OCI-LY1 (cell line): ENCODE results near the gene CCDC192.
A peak's percentile ranks its signal among the peaks of the same experiment; 100 is the strongest.

Experiments used
- H2AFZ ChIP-seq: fragments of 200-600 bp; sonication (generic), shearing (Covaris generic); 2 replicates; pipeline ENCODE4 v1.6.0; 2014; ENCODE audit warnings: antibody characterized with exemption, mild to moderate bottlenecking, low read length
- H3F3A ChIP-seq: fragments of 200-600 bp; sonication (generic), shearing (Covaris generic); 2 replicates; pipeline ENCODE4 v1.6.0; 2014; ENCODE audit warnings: mild to moderate bottlenecking, antibody characterized with exemption, low read length, moderate library complexity; ENCODE audit not compliant: insufficient read depth
- H3K27ac ChIP-seq: fragments of 200-600 bp; sonication (generic); 2 replicates; pipeline ENCODE4 v1.5.1; 2014; ENCODE audit warnings: low read length, mixed run types, mild to moderate bottlenecking, low read depth; ENCODE audit not compliant: poor library complexity, severe bottlenecking
- H3K27me3 ChIP-seq: fragments of 200-600 bp; sonication (generic); 2 replicates; pipeline ENCODE4 v1.6.0; 2014; ENCODE audit warnings: antibody characterized with exemption, mild to moderate bottlenecking, low read length, moderate library complexity; ENCODE audit not compliant: insufficient read depth
- H3K36me3 ChIP-seq: fragments of 200-600 bp; sonication (generic); 2 replicates; pipeline ENCODE4 v1.6.1; 2014; ENCODE audit warnings: mild to moderate bottlenecking, antibody characterized with exemption, low read length, moderate library complexity, mixed read lengths; ENCODE audit not compliant: insufficient read depth
- H3K4me1 ChIP-seq: fragments of 200-600 bp; sonication (generic); 2 replicates; pipeline ENCODE4 v1.5.1; 2014; ENCODE audit warnings: mild to moderate bottlenecking, low read length, moderate library complexity; ENCODE audit not compliant: insufficient read depth, severe bottlenecking
- H3K4me2 ChIP-seq: fragments of 200-600 bp; sonication (generic), shearing (Covaris generic); 2 replicates; pipeline ENCODE4 v1.6.1; 2014; ENCODE audit warnings: low read length
- H3K4me3 ChIP-seq: fragments of 200-600 bp; sonication (generic); 2 replicates; pipeline ENCODE4 v1.5.1; 2014; ENCODE audit warnings: low read length, low read depth, mild to moderate bottlenecking, mixed read lengths; ENCODE audit not compliant: poor library complexity, severe bottlenecking
- H3K79me2 ChIP-seq: fragments of 200-600 bp; shearing (Covaris generic); 2 replicates; pipeline ENCODE4 v1.6.1; 2016; ENCODE audit warnings: mixed run types, low read length, mixed read lengths; ENCODE audit not compliant: insufficient read depth
- H3K9ac ChIP-seq: fragments of 200-600 bp; sonication (generic), shearing (Covaris generic); 2 replicates; pipeline ENCODE4 v1.6.1; 2014; ENCODE audit warnings: mild to moderate bottlenecking, low read length, mixed read lengths
- H3K9me2 ChIP-seq: fragments of 200-600 bp; sonication (generic), shearing (Covaris generic); 2 replicates; pipeline ENCODE4 v1.6.1; 2014; ENCODE audit warnings: low read depth, mild to moderate bottlenecking, low read length, mixed read lengths
- H3K9me3 ChIP-seq: fragments of 200-600 bp; shearing (Covaris generic); 2 replicates; pipeline ENCODE4 v1.6.1; 2014; ENCODE audit warnings: low read length, mixed read lengths
- H4K20me1 ChIP-seq: fragments of 200-600 bp; sonication (generic), shearing (Covaris generic); 2 replicates; pipeline ENCODE4 v1.6.0; 2016; ENCODE audit warnings: mild to moderate bottlenecking, low read length; ENCODE audit not compliant: insufficient read depth
- CTCF ChIP-seq: fragments of 200-600 bp; sonication (generic), shearing (Covaris generic); IDR thresholded peaks from 2 replicates; pipeline ENCODE4 v1.5.1; 2017; ENCODE audit warnings: mild to moderate bottlenecking, antibody characterized with exemption, low read length, moderate library complexity, mixed read lengths
- EZH2 ChIP-seq: fragments of 200-600 bp; sonication (generic), shearing (Covaris generic); IDR thresholded peaks from 2 replicates; pipeline ENCODE4 v1.8.0; 2017; ENCODE audit warnings: borderline replicate concordance, mixed run types, mild to moderate bottlenecking, antibody characterized with exemption, low read length, moderate library complexity, mixed read lengths

The CCDC192 gene

GRCh38 chr5:127906562-127907204, 203.5 kb downstream of the CCDC192 start:
- Histone ChIP-seq H3K36me3 (no peaks in the 10 kb centered on the region), H2AFZ (no peak overlapping the region), H3K9me2 (no peaks in the 10 kb centered on the region), H3K9me3 (no peaks in the 10 kb centered on the region), H3K9ac (no peak overlapping the region), H3K4me3 (no peak overlapping the region), H3K79me2 (no peaks in the 10 kb centered on the region), H3K4me1 (peaks cover 8% of the 10 kb centered on the region), H3K27me3 (no peaks in the 10 kb centered on the region), H3K27ac (no peak overlapping the region), H3F3A (no peaks in the 10 kb centered on the region), H3K4me2 (no peak overlapping the region), H4K20me1 (no peaks in the 10 kb centered on the region)
- TF ChIP-seq CTCF (no peak), EZH2 (no peak)

GRCh38 chr5:127907907-127908306, 204.7 kb downstream of the CCDC192 start:
- Histone ChIP-seq H3K27ac (no peak overlapping the region), H3K9me3 (no peaks in the 10 kb centered on the region), H2AFZ (no peak overlapping the region), H3F3A (no peaks in the 10 kb centered on the region), H3K36me3 (no peaks in the 10 kb centered on the region), H3K4me1 (peaks cover 8% of the 10 kb centered on the region), H3K4me3 (no peak overlapping the region), H3K27me3 (no peaks in the 10 kb centered on the region), H3K9ac (no peak overlapping the region), H3K79me2 (no peaks in the 10 kb centered on the region), H3K4me2 (no peak overlapping the region), H4K20me1 (no peaks in the 10 kb centered on the region), H3K9me2 (no peaks in the 10 kb centered on the region)
- TF ChIP-seq EZH2 (no peak), CTCF (peak; percentile 17; the same call in 1 of the 2 replicates)

- no peaks in the 10 kb centered on the region for H3K9me3 ChIP-seq
- TF ChIP-seq EZH2 (no peak), CTCF (peak; percentile 65)
- H3K27me3 ChIP-seq: no peaks in the 10 kb centered on the region
- no peaks in the 10 kb centered on the region for H3F3A ChIP-seq
- peaks cover 8% of the 10 kb centered on the region for H3K4me1 ChIP-seq
- no peaks in the 10 kb centered on the region for H3K9me2 ChIP-seq
- no peaks in the 10 kb centered on the region for H3K36me3 ChIP-seq
- no peak overlapping the region for H3K4me3 ChIP-seq
- no peaks in the 10 kb centered on the region for H3K79me2 ChIP-seq
- no peak overlapping the region for H3K27ac ChIP-seq
- H4K20me1 ChIP-seq: no peaks in the 10 kb centered on the region
- no peak overlapping the region for H2AFZ ChIP-seq
- H3K4me2 ChIP-seq: no peak overlapping the region
- H3K9ac ChIP-seq: no peak overlapping the region
These were observed 205.9 kb downstream of the CCDC192 start for GRCh38 chr5:127909066-127909465.
